OCI-LY3 (cell line): ENCODE results near the gene MPZL1.

ENCODE experiments used
- CTCF ChIP-seq: fragments of 200-600, 300-600 bp; sonication (generic); IDR thresholded peaks from 2 replicates; pipeline ENCODE4 v1.5.1; 2014; ENCODE audit warnings: antibody characterized with exemption, low read length, low read depth
- EZH2phosphoT487 ChIP-seq: fragments of 200-600 bp; shearing (Covaris generic); IDR thresholded peaks from 2 replicates; pipeline ENCODE4 v1.6.1; 2018; ENCODE audit warnings: antibody characterized with exemption, mixed run types, low read depth

- no peak for TF ChIP-seq CTCF
- no peak for TF ChIP-seq EZH2phosphoT487
These were observed 10.9 kb upstream of the MPZL1 start for GRCh38 chr1:167710836-167711235.
